MCF 10A (cell line): Measurements from ENCODE around the gene DPH7. TPM values are rescaled to one million over a fixed set of nuclear protein-coding genes. Genes with fewer than 3 reads are reported as not detected.
"Not testable (repeated sequence)": the region's sequence is repeated elsewhere in the genome, so short reads cannot be mapped to it uniquely, and the experiment has no call there.

Experiments
- BruUV-seq: library from RNA; stranded (reverse); fragments of 400-500 nt; replicated peaks from 2 replicates; lab custom pipeline; 2021; lab: Mats Ljungman, UMichigan
- CTCF ChIA-PET: fragments of 300-600 bp; sonication (Branson Sonifier 250); formaldehyde crosslinking; extraction: SDS; loops from one replicate; lab custom pipeline; 2021; ENCODE audit warnings: antibody characterized with exemption, inconsistent platforms; lab: Yijun Ruan, JAX
- POLR2A ChIA-PET: fragments of 300-600, 350-650 bp; sonication (Branson Sonifier 250); formaldehyde crosslinking; extraction: SDS; loops from one replicate; lab custom pipeline; 2020; ENCODE audit warnings: antibody characterized with exemption, inconsistent platforms; lab: Yijun Ruan, JAX
- DNase-seq: peaks from one replicate; pipeline ENCODE4 v3.0.0-alpha.2; 2018; ENCODE audit not compliant: unreplicated experiment
- H3K27ac Mint-ChIP-seq: one replicate; pipeline ENCODE4 v1.8.0; 2022; ENCODE audit warnings: mild to moderate bottlenecking, low read depth, mixed read lengths; ENCODE audit not compliant: unreplicated experiment
- H3K27me3 Mint-ChIP-seq: one replicate; pipeline ENCODE4 v1.8.0; 2022; ENCODE audit warnings: mixed read lengths; ENCODE audit not compliant: insufficient read depth, unreplicated experiment
- H3K36me3 Mint-ChIP-seq: one replicate; pipeline ENCODE4 v1.8.0; 2022; ENCODE audit warnings: mild to moderate bottlenecking, moderate library complexity, mixed read lengths; ENCODE audit not compliant: insufficient read depth, unreplicated experiment
- H3K4me1 Mint-ChIP-seq: one replicate; pipeline ENCODE4 v1.8.0; 2022; ENCODE audit warnings: mixed read lengths; ENCODE audit not compliant: insufficient read depth, unreplicated experiment
- H3K4me3 Mint-ChIP-seq: one replicate; pipeline ENCODE4 v1.8.0; 2022; ENCODE audit warnings: mild to moderate bottlenecking, moderate library complexity, mixed read lengths; ENCODE audit not compliant: unreplicated experiment
- H3K9me3 Mint-ChIP-seq: one replicate; pipeline ENCODE4 v1.8.0; 2022; ENCODE audit warnings: mixed read lengths; ENCODE audit not compliant: unreplicated experiment
- intact Hi-C: fragments of 100-400 bp; cut with micrococcal nuclease; formaldehyde crosslinking; loops from 2 replicates; pipeline ENCODE4 v1.14.1; 2022
- total RNA-seq: library from RNA; stranded (reverse); gene quantifications from 2 replicates; pipeline ENCODE4 v1.2.3, GENCODE V29; 2022
- TF ChIP-seq, protein P1 (sequence below): fragments of 200-600 bp; IDR thresholded peaks from one replicate; pipeline ENCODE4 v1.8.0; 2022; ENCODE audit warnings: antibody characterized with exemption, mild to moderate bottlenecking; ENCODE audit not compliant: unreplicated experiment

Gene DPH7
- total RNA-seq, 1 experiment from 2014 or later = 46.4 TPM

DNA sequence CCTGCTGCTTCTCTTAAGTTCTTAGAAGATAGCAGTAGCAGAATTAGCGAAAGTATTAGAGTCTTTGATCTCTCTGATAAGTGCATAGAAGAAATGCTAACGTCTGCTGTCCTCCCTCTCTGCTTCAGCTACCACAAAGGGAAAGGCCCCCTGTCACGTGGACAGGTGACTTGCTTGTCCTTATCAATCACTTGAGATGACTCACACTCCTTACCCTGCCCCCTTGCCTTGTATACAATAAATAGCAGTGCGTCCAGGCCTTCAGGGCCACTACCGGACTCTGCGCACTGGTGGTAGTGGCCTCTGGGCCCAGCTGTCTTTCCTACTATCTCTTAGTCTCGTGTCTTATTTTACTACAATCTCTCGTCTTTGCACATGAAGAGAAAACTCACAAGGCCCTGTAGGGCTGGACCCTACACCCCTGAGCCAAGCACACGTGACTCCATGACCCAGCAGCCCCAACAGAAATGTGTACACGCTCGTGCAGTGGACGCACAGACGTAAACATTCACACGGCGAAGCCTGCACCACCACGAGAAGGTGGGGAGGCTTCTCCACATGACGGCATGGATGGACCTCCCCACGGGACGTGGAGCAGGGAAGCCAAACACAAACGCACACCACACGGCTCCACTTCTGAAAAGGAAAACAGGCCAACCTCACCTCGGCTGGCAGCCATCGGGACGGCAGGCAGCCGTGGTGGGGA, 66.8 kb downstream of the DPH7 start:
- Mint-ChIP-seq H3K36me3 (no peaks in the 10 kb centered on the region), H3K27ac (no peak overlapping the region), H3K4me1 (no peaks in the 10 kb centered on the region), H3K4me3 (no peak overlapping the region), H3K27me3 (no peaks in the 10 kb centered on the region), H3K9me3 (no peaks in the 10 kb centered on the region)
- no peak for DNase-seq
- intact Hi-C loops = no loop called here
- TF ChIP-seq, protein P1, sequence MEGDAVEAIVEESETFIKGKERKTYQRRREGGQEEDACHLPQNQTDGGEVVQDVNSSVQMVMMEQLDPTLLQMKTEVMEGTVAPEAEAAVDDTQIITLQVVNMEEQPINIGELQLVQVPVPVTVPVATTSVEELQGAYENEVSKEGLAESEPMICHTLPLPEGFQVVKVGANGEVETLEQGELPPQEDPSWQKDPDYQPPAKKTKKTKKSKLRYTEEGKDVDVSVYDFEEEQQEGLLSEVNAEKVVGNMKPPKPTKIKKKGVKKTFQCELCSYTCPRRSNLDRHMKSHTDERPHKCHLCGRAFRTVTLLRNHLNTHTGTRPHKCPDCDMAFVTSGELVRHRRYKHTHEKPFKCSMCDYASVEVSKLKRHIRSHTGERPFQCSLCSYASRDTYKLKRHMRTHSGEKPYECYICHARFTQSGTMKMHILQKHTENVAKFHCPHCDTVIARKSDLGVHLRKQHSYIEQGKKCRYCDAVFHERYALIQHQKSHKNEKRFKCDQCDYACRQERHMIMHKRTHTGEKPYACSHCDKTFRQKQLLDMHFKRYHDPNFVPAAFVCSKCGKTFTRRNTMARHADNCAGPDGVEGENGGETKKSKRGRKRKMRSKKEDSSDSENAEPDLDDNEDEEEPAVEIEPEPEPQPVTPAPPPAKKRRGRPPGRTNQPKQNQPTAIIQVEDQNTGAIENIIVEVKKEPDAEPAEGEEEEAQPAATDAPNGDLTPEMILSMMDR = no peak
- ChIA-PET POLR2A (no interaction called here), CTCF (no interaction called here)
- no TSS peak for BruUV-seq

DNA sequence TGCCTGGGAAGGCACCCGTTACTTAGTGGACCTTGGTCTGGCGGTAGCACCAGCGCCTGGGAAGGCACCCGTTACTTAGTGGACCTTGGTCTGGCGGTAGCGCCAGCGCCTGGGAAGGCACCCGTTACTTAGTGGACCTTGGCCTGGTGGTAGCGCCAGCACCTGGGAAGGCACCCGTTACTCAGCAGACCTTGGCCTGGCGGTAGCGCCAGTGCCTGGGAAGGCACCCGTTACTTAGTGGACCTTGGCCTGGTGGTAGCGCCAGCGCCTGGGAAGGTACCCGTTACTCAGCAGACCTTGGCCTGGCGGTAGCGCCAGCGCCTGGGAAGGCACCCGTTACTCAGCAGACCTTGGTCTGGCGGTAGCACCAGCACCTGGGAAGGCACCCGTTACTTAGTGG, 67.6 kb downstream of the DPH7 start:
- H3K36me3 Mint-ChIP-seq, H3K27me3 Mint-ChIP-seq, DNase-seq, POLR2A ChIA-PET, intact Hi-C loops, H3K27ac Mint-ChIP-seq, H3K9me3 Mint-ChIP-seq, H3K4me1 Mint-ChIP-seq, H3K4me3 Mint-ChIP-seq, BruUV-seq: not testable (repeated sequence)
- CTCF ChIA-PET = interaction anchor here (0.6 kb wide), 1 partner anchor 1160 kb away, joined by 4 read pairs; no protein-coding TSS in a partner anchor

GRCh38 chr9:137509198-137509597, 69.5 kb downstream of the DPH7 start:
- no peak overlapping the region for H3K4me3 Mint-ChIP-seq
- no peaks in the 10 kb centered on the region for H3K27me3 Mint-ChIP-seq
- no peaks in the 10 kb centered on the region for H3K9me3 Mint-ChIP-seq
- ChIA-PET CTCF (interaction anchor here (0.5 to 1.2 kb wide), 5 partner anchors 26 to 843 kb away, joined by 3 to 4 read pairs (median 3); no protein-coding TSS in a partner anchor), POLR2A (interaction anchor here (0.6 kb wide), 1 partner anchor 91 kb away, joined by 3 read pairs; no protein-coding TSS in a partner anchor)
- no TSS peak for BruUV-seq
- TF ChIP-seq, protein P1 = no peak
- H3K36me3 Mint-ChIP-seq = no peaks in the 10 kb centered on the region
- H3K27ac Mint-ChIP-seq = no peak overlapping the region
- intact Hi-C loops = no loop called here
- no peaks in the 10 kb centered on the region for H3K4me1 Mint-ChIP-seq
- DNase-seq = no peak

DNA sequence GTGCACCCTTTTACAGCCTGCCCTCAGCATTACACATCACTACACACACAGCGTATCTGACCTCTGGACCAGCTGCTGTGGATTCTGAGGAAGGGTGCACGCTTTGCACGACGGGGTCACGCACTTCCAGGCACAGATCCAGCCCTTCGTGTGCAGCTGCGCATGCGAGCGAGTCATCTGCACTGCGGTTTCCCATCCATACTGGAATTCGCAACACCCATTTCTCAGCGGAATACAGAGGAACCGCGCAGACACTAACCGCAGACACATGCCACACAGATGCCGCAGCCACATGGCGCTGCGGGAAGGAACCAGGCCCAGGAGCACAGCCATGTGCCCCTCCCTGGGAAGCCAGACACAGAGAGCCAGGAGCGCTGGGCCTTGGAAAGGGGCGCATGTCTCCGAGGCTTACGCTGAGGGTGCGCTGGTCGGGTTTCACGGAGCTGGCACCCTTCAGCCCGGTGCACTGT, 72.0 kb downstream of the DPH7 start:
- no peaks in the 10 kb centered on the region for H3K4me1 Mint-ChIP-seq
- no peak overlapping the region for H3K27ac Mint-ChIP-seq
- DNase-seq = no peak
- peaks cover 14% of the 10 kb centered on the region for H3K36me3 Mint-ChIP-seq
- no TSS peak for BruUV-seq
- peaks cover 8% of the 10 kb centered on the region for H3K9me3 Mint-ChIP-seq
- intact Hi-C loops = no loop called here
- CTCF ChIA-PET = interaction anchor here (0.7 to 1.2 kb wide), 3 partner anchors 18 to 177 kb away, joined by 3 to 5 read pairs (median 3); no protein-coding TSS in a partner anchor
- TF ChIP-seq, protein P1 = no peak
- no peak overlapping the region for H3K4me3 Mint-ChIP-seq
- peaks cover 25% of the 10 kb centered on the region for H3K27me3 Mint-ChIP-seq
- POLR2A ChIA-PET = no interaction called here
